Suprapubic skin (tissue), 4 donors: Measurements from ENCODE around the gene GOLGA2. TPM values are rescaled to one million over a fixed set of nuclear protein-coding genes. Genes with fewer than 3 reads are reported as not detected.

Experiments used
- DNase-seq, 2 donors: peaks; one replicate each; pipeline ENCODE4 v3.0.0-alpha.2; 2019; ENCODE audit warnings: low spot score in 2 of 2
- H3K27ac ChIP-seq: fragments of 200-600 bp; sonication (generic); one replicate; pipeline ENCODE4 v1.5.1; 2019
- H3K27me3 ChIP-seq: fragments of 200-600 bp; sonication (generic); one replicate; pipeline ENCODE4 v1.5.1; 2019
- H3K36me3 ChIP-seq: fragments of 200-600 bp; sonication (generic); one replicate; pipeline ENCODE4 v1.5.1; 2019
- H3K4me1 ChIP-seq: fragments of 200-600 bp; sonication (generic); one replicate; pipeline ENCODE4 v1.5.1; 2019
- H3K4me3 ChIP-seq: fragments of 200-600 bp; sonication (generic); one replicate; pipeline ENCODE4 v1.5.1; 2019; ENCODE audit warnings: mild to moderate bottlenecking
- H3K9me3 ChIP-seq: fragments of 200-600 bp; sonication (generic); one replicate; pipeline ENCODE4 v1.5.1; 2019
- EP300 ChIP-seq: sonication (generic); formaldehyde crosslinking; IDR thresholded peaks from one replicate; pipeline ENCODE4 v1.6.1; 2017; ENCODE audit warnings: antibody characterized with exemption
- POLR2A ChIP-seq, 2 donors: fragments of 450-650 bp; IDR thresholded peaks; one replicate each; pipeline ENCODE4 v1.6.1; 2017; ENCODE audit warnings: antibody characterized with exemption in 2 of 2, mild to moderate bottlenecking in 2 of 2, moderate library complexity in 2 of 2
- POLR2AphosphoS5 ChIP-seq, 3 donors: sonication (generic); formaldehyde crosslinking; IDR thresholded peaks; one replicate each; pipeline ENCODE4 v1.6.1; 2017; ENCODE audit warnings: antibody characterized with exemption in 3 of 3
- WGBS: methylation state at CpG from one replicate; pipeline ENCODE4 v1.1.5; 2018; 5-methylcytosine and 5-hydroxymethylcytosine counted together
- total RNA-seq, 4 donors: library from RNA; depleted of rRNA; stranded (reverse); fragments of >200 nt; gene quantifications; one replicate each; pipeline ENCODE4 v1.1.0, GENCODE V29; 2016
- TF ChIP-seq, protein P1 (sequence below), 2 donors: fragments of 200-600 bp in 1 of 2; fragments of 450-650 bp in 1 of 2; sonication (generic) in 1 of 2; IDR thresholded peaks; one replicate each; pipeline ENCODE4 v1.5.1; 2016 to 2019; ENCODE audit warnings: antibody characterized with exemption in 2 of 2, mild to moderate bottlenecking in 1 of 2, moderate library complexity in 1 of 2

The GOLGA2 gene
- total RNA-seq, 4 donors from 2014 or later, result 83.5 to 131 (median 99.0) TPM

DNA sequence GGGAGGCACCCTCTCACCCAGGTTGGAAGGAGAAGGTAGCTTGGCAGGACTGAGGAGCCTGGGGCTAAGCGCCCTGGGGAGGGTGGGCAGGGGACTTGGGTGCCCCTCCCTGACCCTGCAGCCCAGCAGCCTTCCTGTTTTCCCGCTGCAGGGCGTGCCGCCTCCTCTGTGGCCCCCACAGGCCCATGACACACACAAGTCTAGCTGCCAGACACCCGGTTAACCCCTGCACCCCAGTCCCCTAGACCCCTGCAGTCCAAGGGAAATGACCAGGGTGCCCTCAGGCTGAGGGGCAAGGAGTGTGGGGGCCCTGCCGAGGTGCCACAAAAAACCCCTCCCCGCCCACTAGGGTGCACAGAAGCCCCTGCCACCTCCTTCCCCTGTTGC, 33.0 kb downstream of the GOLGA2 start:
- Histone ChIP-seq H3K27me3 (no peaks in the 10 kb centered on the region), H3K4me1 (peaks cover 44% of the 10 kb centered on the region), H3K4me3 (peak overlapping the region; percentile 48), H3K36me3 (peaks cover 9% of the 10 kb centered on the region), H3K27ac (peak overlapping the region; percentile 90), H3K9me3 (no peaks in the 10 kb centered on the region)
- 65% methylated on average over 6 of the region's 7 CpGs for WGBS
- DNase-seq, result no peak
- TF ChIP-seq POLR2A (IDR thresholded peaks at IDR 0.05) (no peak), EP300 (no peak), POLR2AphosphoS5 (IDR thresholded peaks at IDR 0.05) (no peak)
- TF ChIP-seq, protein P1, sequence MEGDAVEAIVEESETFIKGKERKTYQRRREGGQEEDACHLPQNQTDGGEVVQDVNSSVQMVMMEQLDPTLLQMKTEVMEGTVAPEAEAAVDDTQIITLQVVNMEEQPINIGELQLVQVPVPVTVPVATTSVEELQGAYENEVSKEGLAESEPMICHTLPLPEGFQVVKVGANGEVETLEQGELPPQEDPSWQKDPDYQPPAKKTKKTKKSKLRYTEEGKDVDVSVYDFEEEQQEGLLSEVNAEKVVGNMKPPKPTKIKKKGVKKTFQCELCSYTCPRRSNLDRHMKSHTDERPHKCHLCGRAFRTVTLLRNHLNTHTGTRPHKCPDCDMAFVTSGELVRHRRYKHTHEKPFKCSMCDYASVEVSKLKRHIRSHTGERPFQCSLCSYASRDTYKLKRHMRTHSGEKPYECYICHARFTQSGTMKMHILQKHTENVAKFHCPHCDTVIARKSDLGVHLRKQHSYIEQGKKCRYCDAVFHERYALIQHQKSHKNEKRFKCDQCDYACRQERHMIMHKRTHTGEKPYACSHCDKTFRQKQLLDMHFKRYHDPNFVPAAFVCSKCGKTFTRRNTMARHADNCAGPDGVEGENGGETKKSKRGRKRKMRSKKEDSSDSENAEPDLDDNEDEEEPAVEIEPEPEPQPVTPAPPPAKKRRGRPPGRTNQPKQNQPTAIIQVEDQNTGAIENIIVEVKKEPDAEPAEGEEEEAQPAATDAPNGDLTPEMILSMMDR (IDR thresholded peaks at IDR 0.05), result no peak

DNA sequence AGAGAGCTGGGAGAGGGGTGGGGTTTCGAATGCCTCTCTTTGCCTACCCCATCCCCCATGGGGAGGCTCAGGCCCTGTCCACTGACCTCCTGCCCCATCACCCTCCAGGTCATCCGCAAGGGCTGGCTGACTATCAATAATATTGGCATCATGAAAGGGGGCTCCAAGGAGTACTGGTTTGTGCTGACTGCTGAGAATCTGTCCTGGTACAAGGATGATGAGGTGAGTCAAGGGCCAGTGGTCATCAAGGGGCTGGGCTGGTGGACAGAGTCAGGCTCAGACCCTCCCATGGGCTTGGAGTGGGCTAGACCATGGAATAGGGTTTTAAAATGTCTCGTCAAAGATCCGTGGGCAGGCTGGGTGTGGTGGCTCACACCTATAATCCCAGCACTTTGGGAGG, 33.7 kb downstream of the GOLGA2 start:
- DNase-seq, result no peak
- Histone ChIP-seq H3K27ac (peak overlapping the region; percentile 90), H3K9me3 (no peaks in the 10 kb centered on the region), H3K27me3 (no peaks in the 10 kb centered on the region), H3K4me1 (peaks cover 44% of the 10 kb centered on the region), H3K4me3 (no peak overlapping the region), H3K36me3 (peaks cover 9% of the 10 kb centered on the region)
- WGBS, result 94% methylated on average over 3 of the region's 4 CpGs
- TF ChIP-seq POLR2AphosphoS5 (IDR thresholded peaks at IDR 0.05) (no peak), EP300 (no peak), POLR2A (IDR thresholded peaks at IDR 0.05) (no peak)
- TF ChIP-seq, protein P1 (IDR thresholded peaks at IDR 0.05), result no peak

DNA sequence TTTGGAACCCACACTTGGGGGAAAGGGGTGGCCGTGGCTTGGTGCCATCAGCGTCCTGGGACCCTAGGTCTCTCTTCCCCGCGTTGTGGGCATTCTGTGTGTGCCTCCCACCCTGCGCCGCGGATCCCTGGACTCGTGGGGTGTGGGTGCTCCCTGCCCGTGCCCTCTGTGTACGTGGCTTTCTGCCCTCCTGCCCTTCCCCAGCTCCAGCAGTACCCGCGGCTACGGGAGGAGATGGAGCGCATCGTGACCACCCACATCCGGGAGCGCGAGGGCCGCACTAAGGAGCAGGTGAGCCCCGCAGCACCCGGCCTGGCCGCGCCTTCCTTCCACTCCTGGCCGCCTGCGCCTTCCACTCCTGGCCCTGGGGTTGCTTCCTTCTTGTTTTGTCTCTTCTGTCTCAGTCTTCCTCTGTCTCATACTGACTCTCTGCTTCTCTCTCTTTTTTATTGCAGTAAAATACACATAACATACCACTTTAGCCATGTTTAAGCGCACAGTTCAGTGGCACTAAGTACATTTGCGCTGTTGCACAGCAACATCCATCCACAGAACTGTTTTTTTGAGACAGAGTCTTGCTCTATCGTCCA, 41.9 kb downstream of the GOLGA2 start:
- TF ChIP-seq, protein P1 (IDR thresholded peaks at IDR 0.05), result no peak
- TF ChIP-seq POLR2A (IDR thresholded peaks at IDR 0.05) (no peak), EP300 (no peak), POLR2AphosphoS5 (IDR thresholded peaks at IDR 0.05) (no peak)
- no peak for DNase-seq
- H3K9me3 ChIP-seq, result no peaks in the 10 kb centered on the region
- no peaks in the 10 kb centered on the region for H3K36me3 ChIP-seq
- H3K4me1 ChIP-seq, result peaks cover 6% of the 10 kb centered on the region
- H3K4me3 ChIP-seq, result no peak overlapping the region
- peak overlapping the region; percentile 66 for H3K27ac ChIP-seq
- H3K27me3 ChIP-seq, result no peaks in the 10 kb centered on the region
- 89% methylated on average over 27 of the region's 28 CpGs for WGBS

DNA sequence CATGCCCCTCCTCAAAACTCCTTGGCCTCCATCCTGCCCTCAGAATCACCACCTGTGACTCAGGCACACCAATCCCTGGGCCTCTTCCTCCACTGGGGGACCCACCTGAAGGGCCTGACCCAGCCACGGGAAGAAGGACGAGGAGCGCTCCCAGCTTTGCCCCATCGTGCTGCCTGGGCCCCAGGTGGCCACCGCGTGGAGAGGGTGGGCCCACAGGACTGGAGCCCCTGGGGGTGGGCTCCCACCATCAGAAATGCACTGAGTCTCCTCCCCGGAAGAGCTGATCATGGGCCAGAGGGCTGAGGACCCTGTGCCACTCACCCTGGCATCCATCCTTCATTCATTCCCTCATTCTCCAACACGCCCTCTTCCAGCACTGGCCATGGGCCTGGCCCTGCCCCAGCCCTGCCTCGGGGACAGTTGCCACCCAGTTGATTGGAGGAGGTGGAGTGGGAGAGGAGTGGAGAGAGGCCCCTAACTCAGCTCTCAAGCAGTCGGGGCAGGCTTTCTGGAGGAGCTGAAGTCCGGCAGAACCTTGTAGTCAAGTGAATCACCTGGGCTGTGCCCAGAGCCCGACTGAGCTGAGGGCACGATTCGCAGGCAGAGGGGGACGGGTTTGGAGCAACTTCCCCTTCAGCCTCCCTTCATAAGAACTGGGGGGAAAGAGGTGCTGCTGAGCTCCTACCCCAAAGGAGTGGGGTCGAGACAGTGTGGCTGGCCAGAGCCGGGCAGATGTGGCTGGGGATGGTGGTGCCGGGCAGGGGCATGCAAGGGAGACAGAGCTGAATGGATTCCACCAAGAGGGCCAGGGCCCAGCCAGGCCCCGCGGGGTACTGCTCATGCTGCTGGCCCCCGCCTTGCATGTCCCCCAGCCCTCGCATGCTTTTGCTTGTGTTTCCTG, 43.0 kb downstream of the GOLGA2 start:
- TF ChIP-seq POLR2AphosphoS5 (IDR thresholded peaks at IDR 0.05), result no peak
- TF ChIP-seq EP300, result no peak
- no peak for TF ChIP-seq POLR2A (IDR thresholded peaks at IDR 0.05)
- TF ChIP-seq, protein P1 (IDR thresholded peaks at IDR 0.05), result no peak
- peak overlapping the region; percentile 66 for H3K27ac ChIP-seq
- DNase-seq, result no peak
- H3K9me3 ChIP-seq, result no peaks in the 10 kb centered on the region
- peaks cover 6% of the 10 kb centered on the region for H3K4me1 ChIP-seq
- no peaks in the 10 kb centered on the region for H3K27me3 ChIP-seq
- no peak overlapping the region for H3K4me3 ChIP-seq
- H3K36me3 ChIP-seq, result no peaks in the 10 kb centered on the region
- 77% methylated on average over 17 of the region's 22 CpGs for WGBS
